ENCODE measurements around the gene IST1. TPM values are rescaled to one million over a fixed set of nuclear protein-coding genes. Genes with fewer than 3 reads are reported as not detected.

IST1 gene
- total and polyA plus RNA-seq, 9 of the 15 experiments (the other 6 are each of a cell fraction or from before 2014, with no cell fraction given), result 135 to 334 (median 188) TPM

DNA sequence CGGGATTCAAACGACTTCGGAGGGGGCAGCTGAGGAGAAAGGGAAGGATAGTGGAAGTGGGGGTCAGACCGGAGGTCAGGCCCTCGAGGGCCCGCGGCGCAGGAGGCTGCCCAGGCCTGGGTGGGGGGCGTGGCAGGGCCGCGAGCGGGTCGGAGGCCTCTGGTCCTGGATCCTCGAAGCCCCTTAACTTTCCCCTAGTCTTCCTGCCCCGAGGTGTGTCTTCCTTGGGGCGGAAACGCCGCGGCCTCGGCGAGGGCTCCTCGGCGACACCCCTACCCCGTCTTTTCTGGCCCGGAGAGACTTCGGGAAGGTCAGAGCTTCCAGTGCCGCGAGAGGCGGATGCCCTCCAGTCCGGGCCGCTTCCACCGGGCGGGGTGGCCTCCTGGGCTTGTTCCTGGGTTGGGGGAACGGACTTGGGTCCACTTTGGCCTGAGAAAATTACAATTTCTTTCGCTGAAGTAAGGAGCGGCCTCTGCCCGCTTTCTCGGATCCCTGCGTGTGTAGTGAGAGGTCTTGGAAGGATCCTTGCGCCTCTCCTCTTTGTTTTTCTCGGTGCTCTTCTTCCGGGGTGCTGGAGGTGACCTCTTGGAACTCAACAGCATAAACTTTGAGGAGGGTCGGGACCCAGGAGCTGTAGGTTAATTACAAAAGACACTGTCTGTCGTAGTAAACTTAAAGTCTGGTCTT is 491 bp downstream of the IST1 start (continued):
- TF ChIP-seq RBM39 (optimal IDR thresholded peaks at IDR 0.05; ENCODE audit: low read depth, low read length) (no peak), MYC (IDR thresholded peaks at IDR 0.05; ENCODE audit: low read depth, low read length) (no peak), MYC (CRISPR knock-in tag; IDR thresholded peaks at IDR 0.05; ENCODE audit: borderline replicate concordance, low read depth) (0 out of 2 replicates have a peak, but pooled peaks have one; percentile 8), NFRKB (IDR thresholded peaks at IDR 0.05; ENCODE audit: low read depth) (peak; percentile 83), NR2C2 (CRISPR knock-in tag; IDR thresholded peaks at IDR 0.05) (no peak), NR2C2 (tag; IDR thresholded peaks at IDR 0.05) (peak; percentile 88), NFIX (CRISPR knock-in tag; IDR thresholded peaks at IDR 0.05; ENCODE audit: low read depth) (no peak), STAT5B (CRISPR knock-in tag; IDR thresholded peaks at IDR 0.05) (no peak), RBBP5 (IDR thresholded peaks at IDR 0.05; ENCODE audit: borderline replicate concordance, insufficient read depth, low read length, poor library complexity, severe bottlenecking) (peak; percentile 7), MGA (IDR thresholded peaks at IDR 0.05) (no peak), ZNF354B (CRISPR knock-in tag; IDR thresholded peaks at IDR 0.05) (no peak)
- TF ChIP-seq, protein P1, sequence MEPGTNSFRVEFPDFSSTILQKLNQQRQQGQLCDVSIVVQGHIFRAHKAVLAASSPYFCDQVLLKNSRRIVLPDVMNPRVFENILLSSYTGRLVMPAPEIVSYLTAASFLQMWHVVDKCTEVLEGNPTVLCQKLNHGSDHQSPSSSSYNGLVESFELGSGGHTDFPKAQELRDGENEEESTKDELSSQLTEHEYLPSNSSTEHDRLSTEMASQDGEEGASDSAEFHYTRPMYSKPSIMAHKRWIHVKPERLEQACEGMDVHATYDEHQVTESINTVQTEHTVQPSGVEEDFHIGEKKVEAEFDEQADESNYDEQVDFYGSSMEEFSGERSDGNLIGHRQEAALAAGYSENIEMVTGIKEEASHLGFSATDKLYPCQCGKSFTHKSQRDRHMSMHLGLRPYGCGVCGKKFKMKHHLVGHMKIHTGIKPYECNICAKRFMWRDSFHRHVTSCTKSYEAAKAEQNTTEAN (CRISPR knock-in tag; IDR thresholded peaks at IDR 0.05), result 0 out of 2 replicates have a peak, but pooled peaks have one; percentile 40
- TF ChIP-seq, protein P2, sequence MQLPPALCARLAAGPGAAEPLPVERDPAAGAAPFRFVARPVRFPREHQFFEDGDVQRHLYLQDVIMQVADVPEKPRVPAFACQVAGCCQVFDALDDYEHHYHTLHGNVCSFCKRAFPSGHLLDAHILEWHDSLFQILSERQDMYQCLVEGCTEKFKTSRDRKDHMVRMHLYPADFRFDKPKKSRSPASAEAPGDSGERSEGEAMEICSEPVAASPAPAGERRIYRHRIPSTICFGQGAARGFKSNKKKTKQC (CRISPR knock-in tag; IDR thresholded peaks at IDR 0.05), result no peak

Measured in K562 (cell line).